Smooth muscle cell of the pulmonary artery (primary cell): ENCODE results near the gene PIK3C2G. TPM values are rescaled to one million over a fixed set of nuclear protein-coding genes. Genes with fewer than 3 reads are reported as not detected.

ENCODE experiments used
- total RNA-seq: library from RNA; depleted of rRNA; stranded (reverse); fragments of >200 nt; gene quantifications from 2 replicates; pipeline ENCODE4 v1.2.3, GENCODE V29; 2014

Gene PIK3C2G
- total RNA-seq: not detected in 2 replicates

GRCh38 chr12:18261273-18261672 lies at the start of gene PIK3C2G:
Gene PIK3C2G (plus strand): TSS chr12:18261518. CDS start chr12:18282082, 20,564 bp downstream.

Other genes with a start within 250 kb of the PIK3C2G start
- gene RERGL, start 171.3 kb upstream of the PIK3C2G start, total RNA-seq: 0.65 TPM in 1 of 2 replicates, not detected in the other